Neuron (in vitro differentiated cells): ENCODE data around the gene SIPA1L3.

Experiments
- H2AFZ ChIP-seq: one replicate; pipeline ENCODE4 v1.6.1; 2013; ENCODE audit warnings: low read depth, mild to moderate bottlenecking, inconsistent platforms, low read length, moderate library complexity
- H3K27me3 ChIP-seq: one replicate; pipeline ENCODE4 v1.6.1; 2013; ENCODE audit warnings: low read length; ENCODE audit not compliant: insufficient read depth
- H3K36me3 ChIP-seq: one replicate; pipeline ENCODE4 v1.6.1; 2013; ENCODE audit warnings: low read length; ENCODE audit not compliant: insufficient read depth
- H3K4me1 ChIP-seq: one replicate; pipeline ENCODE4 v1.6.1; 2013; ENCODE audit warnings: low read length; ENCODE audit not compliant: insufficient read depth
- H3K4me3 ChIP-seq: 2 replicates; pipeline ENCODE4 v1.5.1; 2013; ENCODE audit warnings: mild to moderate bottlenecking, low read length, moderate library complexity
- H3K9me3 ChIP-seq: one replicate; pipeline ENCODE4 v1.6.1; 2013; ENCODE audit warnings: low read length

SIPA1L3 gene

GRCh38 chr19:38032951-38033350, 125.9 kb downstream of the SIPA1L3 start:
- H2AFZ ChIP-seq: no peak overlapping the region
- H3K27me3 ChIP-seq: no peaks in the 10 kb centered on the region

GRCh38 chr19:38033658-38034491, 126.9 kb downstream of the SIPA1L3 start:
- H3K9me3 ChIP-seq: peaks cover 4% of the 10 kb centered on the region
- H3K4me1 ChIP-seq: peaks cover 18% of the 10 kb centered on the region
- H3K36me3 ChIP-seq: peaks cover 3% of the 10 kb centered on the region
- no peaks in the 10 kb centered on the region for H3K27me3 ChIP-seq
- H2AFZ ChIP-seq: no peak overlapping the region
- H3K4me3 ChIP-seq: no peak overlapping the region

More at GRCh38 chr19:38032951-38033350, 125.9 kb downstream of the SIPA1L3 start:
- no peak overlapping the region for H3K4me3 ChIP-seq
- H3K4me1 ChIP-seq: peaks cover 18% of the 10 kb centered on the region
- peaks cover 3% of the 10 kb centered on the region for H3K36me3 ChIP-seq
- peaks cover 4% of the 10 kb centered on the region for H3K9me3 ChIP-seq

DNA sequence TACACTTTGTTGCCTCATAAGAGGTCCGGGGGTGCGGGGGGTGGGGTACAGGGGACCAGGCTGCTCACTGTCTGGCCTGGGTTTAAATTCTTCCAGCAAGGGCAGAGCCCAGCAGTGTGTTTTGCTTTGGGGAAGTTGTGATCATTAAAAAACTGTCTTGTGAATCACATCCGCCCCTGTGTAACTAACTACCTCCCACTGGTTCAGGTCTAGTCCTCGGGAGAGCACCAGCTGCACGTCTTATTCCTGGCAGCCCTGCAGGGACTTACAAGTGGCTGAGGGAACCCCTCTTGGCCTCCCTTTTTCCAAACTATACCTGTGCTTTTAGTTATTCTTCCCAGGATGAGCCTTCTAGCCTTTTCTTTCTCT, 127.5 kb downstream of the SIPA1L3 start:
- Histone ChIP-seq H2AFZ (no peak overlapping the region), H3K9me3 (peaks cover 4% of the 10 kb centered on the region), H3K4me3 (no peak overlapping the region), H3K4me1 (peaks cover 18% of the 10 kb centered on the region), H3K36me3 (peaks cover 3% of the 10 kb centered on the region), H3K27me3 (no peaks in the 10 kb centered on the region)

- peaks cover 1% of the 10 kb centered on the region for H3K9me3 ChIP-seq
- H3K4me3 ChIP-seq: no peak overlapping the region
- peaks cover 1% of the 10 kb centered on the region for H3K36me3 ChIP-seq
- no peak overlapping the region for H2AFZ ChIP-seq
- peaks cover 18% of the 10 kb centered on the region for H3K4me1 ChIP-seq
- no peaks in the 10 kb centered on the region for H3K27me3 ChIP-seq
Measured at GRCh38 chr19:38035515-38036495, 128.8 kb downstream of the SIPA1L3 start.

DNA sequence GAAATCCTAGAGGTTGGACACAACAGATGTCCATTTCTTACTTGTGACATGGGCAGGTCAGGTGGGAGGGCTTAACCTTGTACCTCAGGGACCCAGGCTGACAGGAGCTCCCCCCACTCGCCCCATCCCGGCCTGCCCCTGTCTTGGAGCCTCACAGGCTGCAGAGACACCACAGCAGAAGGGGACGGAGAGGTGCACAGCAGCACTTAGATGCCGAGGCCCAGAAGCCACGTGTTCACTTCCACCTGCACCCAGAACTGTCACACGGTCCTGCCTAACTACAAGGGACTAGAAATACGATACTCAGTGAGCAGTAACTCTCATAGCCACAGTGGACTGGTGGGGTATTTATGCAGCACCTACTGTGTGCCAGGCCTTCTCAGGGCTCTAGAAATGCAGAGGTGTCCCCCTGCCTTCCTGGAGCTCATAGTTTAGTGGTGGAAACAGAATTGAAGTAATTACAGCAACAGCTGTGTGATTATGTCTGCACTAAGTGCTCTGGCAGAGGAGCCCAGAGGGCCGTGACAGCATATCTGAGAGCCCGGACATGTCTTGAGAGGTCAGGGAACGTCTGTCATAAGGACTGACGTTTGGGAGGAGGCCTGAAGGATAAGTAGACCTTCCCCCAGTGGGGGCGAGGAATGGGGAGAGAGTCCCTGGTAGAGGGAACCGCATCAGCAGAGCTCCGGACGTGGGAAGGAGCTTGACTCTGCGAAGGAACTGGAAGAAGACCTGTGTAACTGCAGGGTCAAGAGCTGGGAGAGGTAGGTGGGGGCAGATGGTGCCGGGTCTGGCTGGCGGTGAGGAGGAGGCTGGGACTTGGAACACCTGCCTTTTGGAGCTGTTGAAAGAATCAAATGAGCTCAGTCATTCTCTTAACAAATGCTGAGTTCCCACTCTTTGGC, 130.0 kb downstream of the SIPA1L3 start:
- Histone ChIP-seq H2AFZ (no peak overlapping the region), H3K36me3 (no peaks in the 10 kb centered on the region), H3K4me3 (no peak overlapping the region), H3K4me1 (peaks cover 18% of the 10 kb centered on the region), H3K9me3 (no peaks in the 10 kb centered on the region), H3K27me3 (no peaks in the 10 kb centered on the region)

DNA sequence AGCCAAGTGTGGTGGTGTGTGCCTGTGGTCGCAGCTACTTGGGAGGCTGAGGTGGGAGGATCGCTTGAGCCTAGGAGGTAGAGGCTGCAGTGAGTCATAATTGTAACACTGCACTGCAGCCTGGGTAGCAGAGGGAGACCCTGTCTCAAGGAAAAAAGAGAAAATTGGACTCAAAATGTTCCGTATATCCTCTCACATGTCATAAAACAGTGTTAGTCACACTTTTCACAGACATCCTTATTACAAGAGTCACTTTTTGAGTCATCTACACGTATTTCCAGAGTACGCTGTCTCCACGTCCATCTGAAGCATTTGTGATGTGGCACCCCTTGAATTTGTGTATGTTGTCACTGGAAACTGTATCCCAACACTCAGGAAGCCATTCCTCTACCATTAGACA, 133.0 kb downstream of the SIPA1L3 start:
- no peaks in the 10 kb centered on the region for H3K36me3 ChIP-seq
- no peaks in the 10 kb centered on the region for H3K27me3 ChIP-seq
- peaks cover 2% of the 10 kb centered on the region for H3K9me3 ChIP-seq
- H2AFZ ChIP-seq: no peak overlapping the region
- H3K4me3 ChIP-seq: no peak overlapping the region
- H3K4me1 ChIP-seq: peaks cover 18% of the 10 kb centered on the region

- no peak overlapping the region for H2AFZ ChIP-seq
- H3K36me3 ChIP-seq: no peaks in the 10 kb centered on the region
- H3K4me3 ChIP-seq: no peak overlapping the region
- peaks cover 2% of the 10 kb centered on the region for H3K9me3 ChIP-seq
- peaks cover 13% of the 10 kb centered on the region for H3K4me1 ChIP-seq
- no peaks in the 10 kb centered on the region for H3K27me3 ChIP-seq
Measured at GRCh38 chr19:38042132-38042531, 135.1 kb downstream of the SIPA1L3 start.

GRCh38 chr19:38043649-38044144, 136.7 kb downstream of the SIPA1L3 start:
- Histone ChIP-seq H3K27me3 (no peaks in the 10 kb centered on the region), H3K9me3 (peaks cover 2% of the 10 kb centered on the region), H2AFZ (no peak overlapping the region), H3K4me3 (no peak overlapping the region), H3K36me3 (no peaks in the 10 kb centered on the region), H3K4me1 (peaks cover 6% of the 10 kb centered on the region)

DNA sequence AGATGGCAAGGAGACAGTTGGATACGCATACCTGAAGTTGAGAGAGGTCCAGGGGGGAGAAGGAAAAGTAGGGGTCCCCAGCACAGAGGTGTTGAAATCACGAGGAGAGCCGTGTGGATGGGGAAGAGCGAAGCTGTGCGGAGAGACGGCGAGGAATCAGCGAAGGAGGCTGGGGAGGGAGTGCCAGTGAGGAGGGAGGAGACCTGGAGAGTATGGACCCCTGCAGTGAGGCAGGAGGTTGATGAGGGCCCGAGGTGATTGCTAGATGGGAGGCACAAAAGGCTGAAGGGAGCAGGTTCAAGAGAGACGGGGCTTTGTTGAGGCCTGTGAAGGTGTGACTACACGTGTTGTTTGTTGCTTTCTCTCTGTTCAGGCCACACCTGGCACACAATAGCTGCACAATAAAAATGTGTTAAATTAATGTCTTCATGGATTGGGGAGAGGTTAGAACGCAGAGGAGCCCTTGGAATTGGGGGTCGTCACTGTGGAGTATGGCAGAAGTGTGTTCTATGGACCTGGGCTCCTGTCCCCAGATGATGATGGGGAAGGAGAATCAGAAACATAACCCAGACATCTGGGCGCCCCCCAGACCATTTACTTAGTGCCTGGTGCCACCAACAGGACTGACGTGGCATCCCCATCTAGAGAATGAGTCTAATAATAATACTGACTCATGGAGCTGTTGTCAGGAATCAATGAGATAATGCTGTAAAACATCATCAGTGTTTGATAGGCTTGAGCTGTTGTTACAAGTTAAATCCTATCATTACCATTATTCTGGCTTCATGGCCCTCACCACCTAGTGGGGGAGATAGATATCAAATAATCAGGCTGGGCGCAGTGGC, 137.5 kb downstream of the SIPA1L3 start:
- Histone ChIP-seq H3K9me3 (peaks cover 2% of the 10 kb centered on the region), H3K4me1 (peaks cover 6% of the 10 kb centered on the region), H3K27me3 (no peaks in the 10 kb centered on the region), H2AFZ (no peak overlapping the region), H3K36me3 (no peaks in the 10 kb centered on the region), H3K4me3 (no peak overlapping the region)

DNA sequence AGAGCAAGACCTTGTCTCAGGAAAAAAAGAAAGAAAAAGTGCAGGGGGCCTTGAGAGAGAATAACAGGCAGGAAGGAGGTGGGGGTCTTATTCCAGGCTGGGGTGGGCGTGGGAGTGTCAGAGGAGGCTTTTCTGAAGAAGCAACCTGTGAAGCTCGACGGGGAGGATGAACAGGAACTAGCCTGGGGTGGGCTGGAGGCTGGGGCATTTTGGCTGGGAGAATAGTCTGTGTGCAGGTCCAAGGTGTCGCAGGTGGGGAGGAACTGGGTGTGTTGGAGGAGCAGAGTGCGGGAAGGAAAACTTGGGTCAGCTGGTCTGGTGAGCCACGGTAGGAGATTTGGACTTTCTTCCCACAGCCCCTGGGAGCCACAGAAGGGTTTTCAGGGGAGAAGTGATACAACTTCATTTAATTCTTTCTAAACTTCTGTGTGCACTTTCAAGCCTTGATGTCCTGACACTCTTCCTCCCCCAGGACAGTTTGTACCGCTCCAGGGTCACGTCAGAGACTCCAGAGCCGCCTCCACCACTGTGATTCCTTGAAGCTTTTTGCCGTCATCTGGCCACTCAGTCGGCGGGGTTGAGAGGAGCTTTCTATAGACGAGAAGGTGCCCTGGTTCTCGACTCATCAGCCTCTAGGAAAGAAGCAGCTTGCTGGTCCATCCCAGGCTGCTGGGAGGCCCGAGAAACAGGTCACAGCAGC, 138.7 kb downstream of the SIPA1L3 start:
- H3K27me3 ChIP-seq: no peaks in the 10 kb centered on the region
- H2AFZ ChIP-seq: no peak overlapping the region
- H3K36me3 ChIP-seq: no peaks in the 10 kb centered on the region
- peaks cover 2% of the 10 kb centered on the region for H3K9me3 ChIP-seq
- peaks cover 6% of the 10 kb centered on the region for H3K4me1 ChIP-seq
- H3K4me3 ChIP-seq: no peak overlapping the region

DNA sequence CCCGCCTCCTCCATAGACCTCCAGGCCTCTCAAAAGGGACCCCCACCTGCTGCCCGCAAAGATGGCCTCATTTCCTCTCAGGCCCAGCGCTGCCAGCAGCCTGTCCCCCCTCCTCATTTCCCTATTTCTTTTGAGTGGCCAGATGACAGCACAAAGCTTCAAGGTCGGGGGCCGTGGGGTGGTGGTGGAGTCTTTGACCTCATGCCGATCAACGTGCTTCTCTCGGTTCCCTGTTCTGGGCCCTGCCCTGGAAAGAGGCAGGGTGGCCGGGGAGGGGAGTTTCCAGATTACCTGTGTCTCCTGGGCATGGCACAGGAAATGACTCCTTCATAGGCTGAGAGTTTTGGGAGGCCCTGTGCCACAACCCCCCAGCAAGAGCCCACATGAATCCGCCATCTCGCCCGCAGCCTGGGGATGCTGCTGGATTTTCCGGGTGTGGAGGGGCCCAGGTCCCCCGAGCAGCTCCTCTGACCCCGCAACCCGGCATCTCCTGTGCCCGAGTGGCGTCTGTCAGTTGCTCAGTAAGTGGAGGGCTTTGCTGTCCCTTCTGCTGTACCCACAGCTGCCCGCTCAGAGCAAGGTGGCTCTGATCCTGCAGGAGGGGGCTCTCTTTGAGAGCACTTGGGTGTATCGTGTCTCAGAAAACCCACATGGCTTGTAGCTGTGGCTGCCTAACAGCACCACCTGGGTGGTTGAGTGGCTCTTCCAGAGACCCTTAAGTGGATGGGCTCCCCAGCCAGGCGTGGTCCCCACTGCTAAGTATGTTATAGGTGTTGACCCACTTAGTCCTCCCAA, 139.4 kb downstream of the SIPA1L3 start:
- Histone ChIP-seq H3K4me3 (no peak overlapping the region), H3K9me3 (peaks cover 2% of the 10 kb centered on the region), H3K36me3 (no peaks in the 10 kb centered on the region), H3K4me1 (peaks cover 6% of the 10 kb centered on the region), H3K27me3 (no peaks in the 10 kb centered on the region), H2AFZ (no peak overlapping the region)
